ENCODE data around the gene KANSL1. TPM values are rescaled to one million over a fixed set of nuclear protein-coding genes. Genes with fewer than 3 reads are reported as not detected.

The KANSL1 gene
- total and polyA plus RNA-seq, 10 of the 15 experiments (the other 5 are each of a cell fraction or from before 2014, with no cell fraction given): 4.7 to 60.6 (median 28.0) TPM

DNA sequence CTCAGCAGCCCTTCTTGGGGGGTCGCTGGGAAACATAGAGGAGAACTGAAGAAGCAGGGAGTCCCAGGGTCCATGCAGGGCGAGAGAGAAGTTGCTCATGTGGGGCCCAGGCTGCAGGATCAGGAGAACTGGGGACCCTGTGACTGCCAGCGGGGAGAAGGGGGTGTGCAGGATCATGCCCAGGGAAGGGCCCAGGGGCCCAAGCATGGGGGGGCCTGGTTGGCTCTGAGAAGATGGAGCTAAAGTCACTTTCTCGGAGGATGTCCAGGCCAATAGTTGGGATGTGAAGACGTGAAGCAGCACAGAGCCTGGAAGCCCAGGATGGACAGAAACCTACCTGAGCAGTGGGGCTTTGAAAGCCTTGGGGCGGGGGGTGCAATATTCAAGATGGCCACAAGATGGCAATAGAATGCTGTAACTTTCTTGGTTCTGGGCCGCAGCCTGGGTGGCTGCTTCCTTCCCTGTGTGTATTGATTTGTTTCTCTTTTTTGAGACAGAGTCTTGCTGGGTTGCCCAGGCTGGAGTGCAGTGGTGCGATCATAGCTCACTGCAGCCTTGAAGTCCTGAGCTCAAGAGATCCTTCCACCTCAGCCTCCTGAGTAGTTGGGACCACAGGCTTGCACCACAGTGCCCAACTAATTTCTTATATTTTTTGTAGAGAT is 190.8 kb downstream of the KANSL1 start (continued):
- TF ChIP-seq CREM (IDR thresholded peaks at IDR 0.05; ENCODE audit: low read depth): no peak
- TF ChIP-seq, protein P1, sequence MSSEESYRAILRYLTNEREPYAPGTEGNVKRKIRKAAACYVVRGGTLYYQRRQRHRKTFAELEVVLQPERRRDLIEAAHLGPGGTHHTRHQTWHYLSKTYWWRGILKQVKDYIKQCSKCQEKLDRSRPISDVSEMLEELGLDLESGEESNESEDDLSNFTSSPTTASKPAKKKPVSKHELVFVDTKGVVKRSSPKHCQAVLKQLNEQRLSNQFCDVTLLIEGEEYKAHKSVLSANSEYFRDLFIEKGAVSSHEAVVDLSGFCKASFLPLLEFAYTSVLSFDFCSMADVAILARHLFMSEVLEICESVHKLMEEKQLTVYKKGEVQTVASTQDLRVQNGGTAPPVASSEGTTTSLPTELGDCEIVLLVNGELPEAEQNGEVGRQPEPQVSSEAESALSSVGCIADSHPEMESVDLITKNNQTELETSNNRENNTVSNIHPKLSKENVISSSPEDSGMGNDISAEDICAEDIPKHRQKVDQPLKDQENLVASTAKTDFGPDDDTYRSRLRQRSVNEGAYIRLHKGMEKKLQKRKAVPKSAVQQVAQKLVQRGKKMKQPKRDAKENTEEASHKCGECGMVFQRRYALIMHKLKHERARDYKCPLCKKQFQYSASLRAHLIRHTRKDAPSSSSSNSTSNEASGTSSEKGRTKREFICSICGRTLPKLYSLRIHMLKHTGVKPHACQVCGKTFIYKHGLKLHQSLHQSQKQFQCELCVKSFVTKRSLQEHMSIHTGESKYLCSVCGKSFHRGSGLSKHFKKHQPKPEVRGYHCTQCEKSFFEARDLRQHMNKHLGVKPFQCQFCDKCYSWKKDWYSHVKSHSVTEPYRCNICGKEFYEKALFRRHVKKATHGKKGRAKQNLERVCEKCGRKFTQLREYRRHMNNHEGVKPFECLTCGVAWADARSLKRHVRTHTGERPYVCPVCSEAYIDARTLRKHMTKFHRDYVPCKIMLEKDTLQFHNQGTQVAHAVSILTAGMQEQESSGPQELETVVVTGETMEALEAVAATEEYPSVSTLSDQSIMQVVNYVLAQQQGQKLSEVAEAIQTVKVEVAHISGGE (CRISPR knock-in tag; IDR thresholded peaks at IDR 0.05): no peak
- TF ChIP-seq SMC3 (IDR thresholded peaks at IDR 0.05; ENCODE audit: borderline replicate concordance, low read length): peak; percentile 82
- TF ChIP-seq STAT3 (IDR thresholded peaks at IDR 0.05; ENCODE audit: low read depth, low read length): no peak
- TF ChIP-seq BACH1 (IDR thresholded peaks at IDR 0.05; ENCODE audit: borderline replicate concordance): no peak
- TF ChIP-seq, protein P2, sequence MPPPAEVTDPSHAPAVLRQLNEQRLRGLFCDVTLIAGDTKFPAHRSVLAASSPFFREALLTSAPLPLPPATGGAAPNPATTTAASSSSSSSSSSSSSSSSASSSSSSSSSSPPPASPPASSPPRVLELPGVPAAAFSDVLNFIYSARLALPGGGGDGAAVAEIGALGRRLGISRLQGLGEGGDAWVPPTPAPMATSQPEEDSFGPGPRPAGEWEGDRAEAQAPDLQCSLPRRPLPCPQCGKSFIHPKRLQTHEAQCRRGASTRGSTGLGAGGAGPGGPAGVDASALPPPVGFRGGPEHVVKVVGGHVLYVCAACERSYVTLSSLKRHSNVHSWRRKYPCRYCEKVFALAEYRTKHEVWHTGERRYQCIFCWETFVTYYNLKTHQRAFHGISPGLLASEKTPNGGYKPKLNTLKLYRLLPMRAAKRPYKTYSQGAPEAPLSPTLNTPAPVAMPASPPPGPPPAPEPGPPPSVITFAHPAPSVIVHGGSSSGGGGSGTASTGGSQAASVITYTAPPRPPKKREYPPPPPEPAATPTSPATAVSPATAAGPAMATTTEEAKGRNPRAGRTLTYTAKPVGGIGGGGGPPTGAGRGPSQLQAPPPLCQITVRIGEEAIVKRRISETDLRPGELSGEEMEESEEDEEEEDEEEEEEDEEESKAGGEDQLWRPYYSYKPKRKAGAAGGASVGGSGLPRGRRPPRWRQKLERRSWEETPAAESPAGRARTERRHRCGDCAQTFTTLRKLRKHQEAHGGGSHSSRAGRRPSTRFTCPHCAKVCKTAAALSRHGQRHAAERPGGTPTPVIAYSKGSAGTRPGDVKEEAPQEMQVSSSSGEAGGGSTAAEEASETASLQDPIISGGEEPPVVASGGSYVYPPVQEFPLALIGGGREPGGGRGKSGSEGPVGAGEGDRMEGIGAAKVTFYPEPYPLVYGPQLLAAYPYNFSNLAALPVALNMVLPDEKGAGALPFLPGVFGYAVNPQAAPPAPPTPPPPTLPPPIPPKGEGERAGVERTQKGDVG (CRISPR knock-in tag; IDR thresholded peaks at IDR 0.05): no peak
- TF ChIP-seq CBX3 (IDR thresholded peaks at IDR 0.05; ENCODE audit: borderline replicate concordance, low read depth): no peak
- TF ChIP-seq, protein P3, sequence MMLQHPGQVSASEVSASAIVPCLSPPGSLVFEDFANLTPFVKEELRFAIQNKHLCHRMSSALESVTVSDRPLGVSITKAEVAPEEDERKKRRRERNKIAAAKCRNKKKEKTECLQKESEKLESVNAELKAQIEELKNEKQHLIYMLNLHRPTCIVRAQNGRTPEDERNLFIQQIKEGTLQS (IDR thresholded peaks at IDR 0.05; ENCODE audit: borderline replicate concordance, extremely low read depth, low read depth, low read length): no peak
- TF ChIP-seq EP300 (IDR thresholded peaks at IDR 0.05; ENCODE audit: borderline replicate concordance in 1 of 2, control insufficient read depth in 1 of 2, low read depth in 2 of 2, low read length in 2 of 2): no peak
- TF ChIP-seq SPI1 (IDR thresholded peaks at IDR 0.05; ENCODE audit: borderline replicate concordance, insufficient read depth, low read depth, low read length): no peak
- no peak for TF ChIP-seq JUNB (IDR thresholded peaks at IDR 0.05)
- no peak for TF ChIP-seq HSF1 (IDR thresholded peaks at IDR 0.05; ENCODE audit: low read depth, low read length)
- TF ChIP-seq NR2F1 (conservative IDR thresholded peaks at IDR 0.05): no peak
- no peak; the same call in 1 of the 2 replicates for TF ChIP-seq SMARCA5 (IDR thresholded peaks at IDR 0.05)
- TF ChIP-seq, protein P4, sequence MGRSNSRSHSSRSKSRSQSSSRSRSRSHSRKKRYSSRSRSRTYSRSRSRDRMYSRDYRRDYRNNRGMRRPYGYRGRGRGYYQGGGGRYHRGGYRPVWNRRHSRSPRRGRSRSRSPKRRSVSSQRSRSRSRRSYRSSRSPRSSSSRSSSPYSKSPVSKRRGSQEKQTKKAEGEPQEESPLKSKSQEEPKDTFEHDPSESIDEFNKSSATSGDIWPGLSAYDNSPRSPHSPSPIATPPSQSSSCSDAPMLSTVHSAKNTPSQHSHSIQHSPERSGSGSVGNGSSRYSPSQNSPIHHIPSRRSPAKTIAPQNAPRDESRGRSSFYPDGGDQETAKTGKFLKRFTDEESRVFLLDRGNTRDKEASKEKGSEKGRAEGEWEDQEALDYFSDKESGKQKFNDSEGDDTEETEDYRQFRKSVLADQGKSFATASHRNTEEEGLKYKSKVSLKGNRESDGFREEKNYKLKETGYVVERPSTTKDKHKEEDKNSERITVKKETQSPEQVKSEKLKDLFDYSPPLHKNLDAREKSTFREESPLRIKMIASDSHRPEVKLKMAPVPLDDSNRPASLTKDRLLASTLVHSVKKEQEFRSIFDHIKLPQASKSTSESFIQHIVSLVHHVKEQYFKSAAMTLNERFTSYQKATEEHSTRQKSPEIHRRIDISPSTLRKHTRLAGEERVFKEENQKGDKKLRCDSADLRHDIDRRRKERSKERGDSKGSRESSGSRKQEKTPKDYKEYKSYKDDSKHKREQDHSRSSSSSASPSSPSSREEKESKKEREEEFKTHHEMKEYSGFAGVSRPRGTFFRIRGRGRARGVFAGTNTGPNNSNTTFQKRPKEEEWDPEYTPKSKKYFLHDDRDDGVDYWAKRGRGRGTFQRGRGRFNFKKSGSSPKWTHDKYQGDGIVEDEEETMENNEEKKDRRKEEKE (IDR thresholded peaks at IDR 0.05): no peak
- TF ChIP-seq ZZZ3 (IDR thresholded peaks at IDR 0.05; ENCODE audit: control insufficient read depth, insufficient read length, low read depth): no peak
- TF ChIP-seq RAD51 (IDR thresholded peaks at IDR 0.05): no peak
- no peak for TF ChIP-seq HDAC2 (IDR thresholded peaks at IDR 0.05)
- no peak for TF ChIP-seq TBL1XR1 (IDR thresholded peaks at IDR 0.05; ENCODE audit: low read depth, low read length)
